Heart left ventricle (tissue), 13 donors: Measurements from ENCODE around the gene TRAF7.

ENCODE experiments used
- CTCF ChIP-seq, 12 donors: fragments of 200-600 bp; sonication (generic) in 4 of 12; IDR thresholded peaks; one replicate each; pipeline versions ENCODE4 v1.5.0 to v1.8.0; 2018 to 2022; ENCODE audit warnings: antibody characterized with exemption in 12 of 12, mild to moderate bottlenecking in 5 of 12
- POLR2A ChIP-seq, 2 donors: fragments of 450-650 bp; IDR thresholded peaks; one replicate each; pipeline ENCODE4 v1.6.1; 2017; ENCODE audit warnings: antibody characterized with exemption in 2 of 2, mild to moderate bottlenecking in 2 of 2, moderate library complexity in 2 of 2
- donor health status: ischemic (EF 13 %, LVEDD 7.1; RV severe dilation, severe dysfunction).
- donor health status: DM: no; HTN: yes; CAD: no.
- donor health status: DM: no; HTN: no; CAD: no.
- donor health status: ischemic (EF 25% LVEDD 6.9; RV normal size, moderate dysfunction).
- donor health status: ischemic (EF 25% LVEDD 5.7; RV mildly dilated, moderate dysfunction).
- donor health status: ischemic (EF 35%, LVEDD 5.7; RV mildly dilated, moderate dysfunction).
- donor health status: nonischemic (EF 11% LVEDD 7.7; RV severe dilation, severe dysfunction).
- donor health status: DM: yes; HTN: yes; CAD: no.
- donor health status: PGD.
- donor health status: ischemic (EF 29% LVEDD 5.4; RV normal size, mild dysfunction).
- donor health status: nonischemic (EF 23%, LVEDD 6.1; RV moderate dilation, normal function).

- TF ChIP-seq CTCF (IDR thresholded peaks at IDR 0.05) (no peak), POLR2A (IDR thresholded peaks at IDR 0.05) (no peak)
These were observed 42.2 kb downstream of the TRAF7 start for GRCh38 chr16:2197765-2198164.
